ENCODE data around the gene CCDC167.

GRCh38 chr6:37531026-37531425, 31.3 kb upstream of the CCDC167 start:
- TF ChIP-seq EZH2phosphoT487 (IDR thresholded peaks at IDR 0.05; ENCODE audit: borderline replicate concordance, low read length) (no peak), CTCF (IDR thresholded peaks at IDR 0.05; ENCODE audit: low read depth, low read length, poor library complexity, severe bottlenecking) (no peak)
